ENCODE data around the gene TMEM106B. TPM values are rescaled to one million over a fixed set of nuclear protein-coding genes. Genes with fewer than 3 reads are reported as not detected.

The TMEM106B gene
- total and polyA plus RNA-seq, 10 of the 15 experiments (the other 5 are each of a cell fraction or from before 2014, with no cell fraction given) = 3.7 to 21.2 (median 12.3) TPM

DNA sequence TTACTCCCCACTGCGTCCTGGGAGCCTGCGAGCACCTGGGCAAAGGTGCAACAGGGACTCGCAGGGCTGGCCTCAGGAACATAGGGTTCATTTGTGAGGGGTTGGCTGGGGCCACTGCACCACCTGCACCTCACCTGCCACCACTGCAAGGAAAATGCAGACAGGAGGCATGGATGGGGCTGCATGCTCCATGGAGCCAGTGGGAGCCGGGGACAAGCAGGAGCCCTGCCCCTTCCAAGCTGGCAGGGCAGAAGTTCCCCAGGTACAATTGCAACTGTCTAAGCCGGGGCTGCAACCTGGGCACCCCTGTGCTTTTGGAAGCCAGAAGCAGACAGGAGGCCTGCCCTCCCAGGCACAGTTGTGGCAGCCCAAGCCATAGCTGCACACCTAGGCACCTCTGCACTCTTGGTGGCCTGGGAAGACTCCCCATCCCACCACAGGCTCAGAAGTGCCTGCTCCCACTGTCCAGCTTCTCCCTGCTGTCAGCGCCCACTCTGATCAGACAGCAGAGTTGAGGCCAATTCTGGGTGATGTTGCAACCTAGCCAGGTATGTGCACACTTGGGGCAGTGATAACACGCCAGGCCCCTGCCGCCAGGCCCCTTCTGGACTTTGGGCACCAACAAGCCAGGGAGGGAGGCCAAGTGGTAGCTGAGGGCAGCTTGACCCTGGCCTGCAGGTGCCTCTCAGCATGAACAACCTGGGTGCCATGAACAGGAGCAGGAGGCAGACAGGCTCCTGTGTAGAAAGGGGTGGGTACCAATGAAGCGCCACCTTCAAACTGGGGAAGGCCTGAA, 58.2 kb downstream of the TMEM106B start (continued):
- TF ChIP-seq, protein P1, sequence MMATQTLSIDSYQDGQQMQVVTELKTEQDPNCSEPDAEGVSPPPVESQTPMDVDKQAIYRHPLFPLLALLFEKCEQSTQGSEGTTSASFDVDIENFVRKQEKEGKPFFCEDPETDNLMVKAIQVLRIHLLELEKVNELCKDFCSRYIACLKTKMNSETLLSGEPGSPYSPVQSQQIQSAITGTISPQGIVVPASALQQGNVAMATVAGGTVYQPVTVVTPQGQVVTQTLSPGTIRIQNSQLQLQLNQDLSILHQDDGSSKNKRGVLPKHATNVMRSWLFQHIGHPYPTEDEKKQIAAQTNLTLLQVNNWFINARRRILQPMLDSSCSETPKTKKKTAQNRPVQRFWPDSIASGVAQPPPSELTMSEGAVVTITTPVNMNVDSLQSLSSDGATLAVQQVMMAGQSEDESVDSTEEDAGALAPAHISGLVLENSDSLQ (IDR thresholded peaks at IDR 0.05) = no peak
- no peak for TF ChIP-seq MTA2 (IDR thresholded peaks at IDR 0.05; ENCODE audit: low read depth)
- TF ChIP-seq, protein P2, sequence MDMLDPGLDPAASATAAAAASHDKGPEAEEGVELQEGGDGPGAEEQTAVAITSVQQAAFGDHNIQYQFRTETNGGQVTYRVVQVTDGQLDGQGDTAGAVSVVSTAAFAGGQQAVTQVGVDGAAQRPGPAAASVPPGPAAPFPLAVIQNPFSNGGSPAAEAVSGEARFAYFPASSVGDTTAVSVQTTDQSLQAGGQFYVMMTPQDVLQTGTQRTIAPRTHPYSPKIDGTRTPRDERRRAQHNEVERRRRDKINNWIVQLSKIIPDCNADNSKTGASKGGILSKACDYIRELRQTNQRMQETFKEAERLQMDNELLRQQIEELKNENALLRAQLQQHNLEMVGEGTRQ (IDR thresholded peaks at IDR 0.05; ENCODE audit: borderline replicate concordance, low read depth, low read length) = no peak
- TF ChIP-seq, protein P3, sequence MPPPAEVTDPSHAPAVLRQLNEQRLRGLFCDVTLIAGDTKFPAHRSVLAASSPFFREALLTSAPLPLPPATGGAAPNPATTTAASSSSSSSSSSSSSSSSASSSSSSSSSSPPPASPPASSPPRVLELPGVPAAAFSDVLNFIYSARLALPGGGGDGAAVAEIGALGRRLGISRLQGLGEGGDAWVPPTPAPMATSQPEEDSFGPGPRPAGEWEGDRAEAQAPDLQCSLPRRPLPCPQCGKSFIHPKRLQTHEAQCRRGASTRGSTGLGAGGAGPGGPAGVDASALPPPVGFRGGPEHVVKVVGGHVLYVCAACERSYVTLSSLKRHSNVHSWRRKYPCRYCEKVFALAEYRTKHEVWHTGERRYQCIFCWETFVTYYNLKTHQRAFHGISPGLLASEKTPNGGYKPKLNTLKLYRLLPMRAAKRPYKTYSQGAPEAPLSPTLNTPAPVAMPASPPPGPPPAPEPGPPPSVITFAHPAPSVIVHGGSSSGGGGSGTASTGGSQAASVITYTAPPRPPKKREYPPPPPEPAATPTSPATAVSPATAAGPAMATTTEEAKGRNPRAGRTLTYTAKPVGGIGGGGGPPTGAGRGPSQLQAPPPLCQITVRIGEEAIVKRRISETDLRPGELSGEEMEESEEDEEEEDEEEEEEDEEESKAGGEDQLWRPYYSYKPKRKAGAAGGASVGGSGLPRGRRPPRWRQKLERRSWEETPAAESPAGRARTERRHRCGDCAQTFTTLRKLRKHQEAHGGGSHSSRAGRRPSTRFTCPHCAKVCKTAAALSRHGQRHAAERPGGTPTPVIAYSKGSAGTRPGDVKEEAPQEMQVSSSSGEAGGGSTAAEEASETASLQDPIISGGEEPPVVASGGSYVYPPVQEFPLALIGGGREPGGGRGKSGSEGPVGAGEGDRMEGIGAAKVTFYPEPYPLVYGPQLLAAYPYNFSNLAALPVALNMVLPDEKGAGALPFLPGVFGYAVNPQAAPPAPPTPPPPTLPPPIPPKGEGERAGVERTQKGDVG (CRISPR knock-in tag; IDR thresholded peaks at IDR 0.05) = no peak
- TF ChIP-seq GABPA (IDR thresholded peaks at IDR 0.05; ENCODE audit: low read depth) = no peak
- TF ChIP-seq SPI1 (IDR thresholded peaks at IDR 0.05; ENCODE audit: borderline replicate concordance, insufficient read depth, low read depth, low read length) = no peak
- TF ChIP-seq, protein P4, sequence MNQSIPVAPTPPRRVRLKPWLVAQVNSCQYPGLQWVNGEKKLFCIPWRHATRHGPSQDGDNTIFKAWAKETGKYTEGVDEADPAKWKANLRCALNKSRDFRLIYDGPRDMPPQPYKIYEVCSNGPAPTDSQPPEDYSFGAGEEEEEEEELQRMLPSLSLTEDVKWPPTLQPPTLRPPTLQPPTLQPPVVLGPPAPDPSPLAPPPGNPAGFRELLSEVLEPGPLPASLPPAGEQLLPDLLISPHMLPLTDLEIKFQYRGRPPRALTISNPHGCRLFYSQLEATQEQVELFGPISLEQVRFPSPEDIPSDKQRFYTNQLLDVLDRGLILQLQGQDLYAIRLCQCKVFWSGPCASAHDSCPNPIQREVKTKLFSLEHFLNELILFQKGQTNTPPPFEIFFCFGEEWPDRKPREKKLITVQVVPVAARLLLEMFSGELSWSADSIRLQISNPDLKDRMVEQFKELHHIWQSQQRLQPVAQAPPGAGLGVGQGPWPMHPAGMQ (IDR thresholded peaks at IDR 0.05; ENCODE audit: borderline replicate concordance) = no peak
- no peak for TF ChIP-seq MYB (IDR thresholded peaks at IDR 0.05; ENCODE audit: borderline replicate concordance, low read depth, low read length)
- TF ChIP-seq TBL1XR1 (IDR thresholded peaks at IDR 0.05; ENCODE audit: low read depth, low read length) = no peak
